ENCODE data around the gene MT1X. TPM values are rescaled to one million over a fixed set of nuclear protein-coding genes. Genes with fewer than 3 reads are reported as not detected.

The MT1X gene
- total RNA-seq, 1 donor from 2014 or later, result 11.5 TPM

DNA sequence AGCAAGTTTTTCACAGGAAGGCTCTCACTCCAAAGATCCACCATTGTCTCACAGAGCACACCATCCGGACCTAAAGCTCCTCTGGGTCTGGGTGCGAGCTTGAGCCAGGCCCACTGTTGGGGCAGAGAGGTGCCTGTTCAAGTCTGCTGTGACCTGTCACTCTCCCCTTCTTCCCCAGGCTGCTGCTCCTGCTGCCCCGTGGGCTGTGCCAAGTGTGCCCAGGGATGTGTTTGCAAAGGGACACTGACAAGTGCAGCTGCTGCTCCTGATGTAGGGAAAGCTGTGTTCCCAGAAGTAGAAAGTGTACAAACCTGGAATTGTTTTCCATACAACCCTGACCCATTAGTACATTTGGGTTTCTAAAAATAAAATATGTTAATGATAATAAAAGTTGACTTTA, 4.8 kb upstream of the MT1X start:
- Histone ChIP-seq H3K27ac (ENCODE audit: low read depth, low read length) (no peak overlapping the region), H3K4me1 (ENCODE audit: control insufficient read depth in 3 of 3, insufficient read depth in 3 of 3, low read length in 3 of 3) (peaks cover 18 to 40% (median 39%) of the 10 kb centered on the region in 3 donors), H3K9me3 (ENCODE audit: control insufficient read depth in 3 of 3, low read length in 3 of 3) (no peaks in the 10 kb centered on the region), H3K36me3 (ENCODE audit: control insufficient read depth in 3 of 3, insufficient read depth in 3 of 3, low read length in 3 of 3) (no peaks in the 10 kb centered on the region), H3K27me3 (ENCODE audit: control insufficient read depth in 3 of 3, insufficient read depth in 3 of 3, low read length in 3 of 3) (peaks cover 7 to 9% (median 8%) of the 10 kb centered on the region in 3 donors), H3K4me3 (ENCODE audit: low read length in 3 of 3) (no peak overlapping the region), H3K9ac (ENCODE audit: low read depth in 1 of 3, low read length in 3 of 3) (no peak overlapping the region)

DNA sequence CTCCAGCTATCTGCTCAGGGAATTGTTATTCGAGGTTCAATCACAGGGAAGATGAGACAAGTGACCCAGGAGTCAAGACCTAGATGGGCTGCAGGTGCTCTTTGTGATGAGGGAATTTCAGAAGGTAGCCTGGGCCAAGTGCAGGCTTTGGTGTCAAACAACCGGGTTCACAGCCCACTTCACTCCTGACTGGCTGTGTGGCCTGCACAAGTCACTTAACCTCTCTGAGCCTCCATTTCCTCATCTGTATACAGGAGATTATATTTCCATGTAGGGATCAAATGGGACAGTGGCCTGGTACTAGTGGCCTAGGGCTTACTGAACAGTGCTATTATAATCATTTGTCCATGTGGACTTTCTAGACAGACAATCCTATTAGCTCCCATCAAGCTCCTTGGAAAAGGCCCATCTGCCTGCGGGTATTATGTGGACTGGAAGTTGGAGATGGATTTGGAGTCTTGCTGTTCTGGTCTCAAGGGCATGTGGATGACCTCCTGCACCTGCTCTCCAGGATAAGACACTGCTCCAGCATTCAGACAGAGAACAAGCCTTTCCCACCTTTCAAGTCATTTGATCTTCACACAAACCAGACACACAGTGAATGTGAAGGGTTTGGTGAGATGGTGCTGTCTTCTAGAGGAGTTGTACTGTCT, 3.1 kb upstream of the MT1X start:
- Histone ChIP-seq H3K27ac (ENCODE audit: low read depth, low read length) (peak overlapping the region; percentile 40), H3K36me3 (ENCODE audit: control insufficient read depth in 3 of 3, insufficient read depth in 3 of 3, low read length in 3 of 3) (peaks cover 0 to 9% (median 0%) of the 10 kb centered on the region in 3 donors), H3K9ac (ENCODE audit: low read depth in 1 of 3, low read length in 3 of 3) (no peak overlapping the region), H3K27me3 (ENCODE audit: control insufficient read depth in 3 of 3, insufficient read depth in 3 of 3, low read length in 3 of 3) (peaks cover 7 to 9% (median 8%) of the 10 kb centered on the region in 3 donors), H3K4me3 (ENCODE audit: low read length in 3 of 3) (no peak overlapping the region), H3K9me3 (ENCODE audit: control insufficient read depth in 3 of 3, low read length in 3 of 3) (no peaks in the 10 kb centered on the region), H3K4me1 (ENCODE audit: control insufficient read depth in 3 of 3, insufficient read depth in 3 of 3, low read length in 3 of 3) (peaks cover 34 to 56% (median 52%) of the 10 kb centered on the region in 3 donors)

DNA sequence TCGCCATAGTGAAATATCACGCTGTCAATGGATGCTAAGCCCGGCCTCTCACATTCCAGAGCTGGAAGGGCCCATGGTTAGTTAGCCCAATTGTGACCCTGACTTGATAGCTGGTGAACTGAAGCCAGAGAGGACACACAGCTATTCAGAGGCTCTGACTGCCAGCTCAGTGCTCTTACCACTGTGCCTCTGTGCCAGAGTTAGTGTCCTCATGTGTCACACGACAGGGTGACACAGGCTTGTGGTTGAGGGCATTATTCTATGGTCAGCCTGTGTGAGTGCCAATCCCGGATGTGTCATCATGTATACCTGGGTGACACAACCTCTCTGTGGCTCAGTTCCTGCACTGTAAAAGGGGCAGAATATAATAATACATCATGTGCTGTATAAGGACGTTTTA, 2.5 kb upstream of the MT1X start:
- Histone ChIP-seq H3K27ac (ENCODE audit: low read depth, low read length) (peak overlapping the region; percentile 40), H3K27me3 (ENCODE audit: control insufficient read depth in 3 of 3, insufficient read depth in 3 of 3, low read length in 3 of 3) (peaks cover 7 to 9% (median 8%) of the 10 kb centered on the region in 3 donors), H3K9me3 (ENCODE audit: control insufficient read depth in 3 of 3, low read length in 3 of 3) (no peaks in the 10 kb centered on the region), H3K9ac (ENCODE audit: low read depth in 1 of 3, low read length in 3 of 3) (peak overlapping the region in 1 of 3 donors; percentile 34), H3K4me1 (ENCODE audit: control insufficient read depth in 3 of 3, insufficient read depth in 3 of 3, low read length in 3 of 3) (peaks cover 40 to 61% (median 58%) of the 10 kb centered on the region in 3 donors), H3K36me3 (ENCODE audit: control insufficient read depth in 3 of 3, insufficient read depth in 3 of 3, low read length in 3 of 3) (peaks cover 0 to 9% (median 0%) of the 10 kb centered on the region in 3 donors), H3K4me3 (ENCODE audit: low read length in 3 of 3) (no peak overlapping the region)

DNA sequence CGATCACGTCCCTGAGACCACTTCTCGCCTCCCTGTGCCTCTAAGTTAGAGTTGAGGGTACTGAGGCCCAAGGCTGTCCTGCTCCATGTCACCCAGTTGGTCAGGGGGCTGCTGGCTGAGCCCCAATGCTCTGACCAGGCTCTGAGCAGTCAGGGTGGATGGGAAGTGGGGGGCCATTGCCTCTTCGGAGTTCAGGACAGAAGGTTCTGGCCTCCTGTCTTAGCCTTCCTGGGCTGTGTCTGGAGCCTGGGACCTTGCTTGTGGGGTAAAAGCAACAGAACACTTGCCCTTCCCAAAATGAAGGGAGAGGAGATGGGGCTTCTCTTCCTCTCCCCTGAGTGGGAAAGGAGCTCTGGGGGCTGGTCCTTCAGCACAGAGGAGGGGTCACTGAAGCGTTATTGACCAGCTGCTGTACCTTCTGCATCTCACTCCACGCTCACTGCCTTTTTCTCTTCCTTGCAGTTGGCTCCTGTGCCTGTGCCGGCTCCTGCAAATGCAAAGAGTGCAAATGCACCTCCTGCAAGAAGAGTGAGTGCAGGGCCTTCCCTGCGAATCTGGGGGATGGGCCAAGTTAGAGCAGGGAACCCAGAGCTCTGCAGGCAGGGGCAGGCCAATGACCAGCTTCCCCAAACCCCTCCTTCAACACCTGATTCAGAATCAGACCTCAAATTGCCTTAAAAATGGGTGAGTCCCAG, 580 bp downstream of the MT1X start:
- H3K4me3 ChIP-seq (ENCODE audit: low read length in 3 of 3), result peak overlapping the region; percentile 90 to 97 (median 95)
- H3K4me1 ChIP-seq (ENCODE audit: control insufficient read depth in 3 of 3, insufficient read depth in 3 of 3, low read length in 3 of 3), result peaks cover 51 to 77% (median 70%) of the 10 kb centered on the region in 3 donors
- H3K9me3 ChIP-seq (ENCODE audit: control insufficient read depth in 3 of 3, low read length in 3 of 3), result no peaks in the 10 kb centered on the region
- peak overlapping the region; percentile 87 for H3K27ac ChIP-seq (ENCODE audit: low read depth, low read length)
- H3K36me3 ChIP-seq (ENCODE audit: control insufficient read depth in 3 of 3, insufficient read depth in 3 of 3, low read length in 3 of 3), result peaks cover 0 to 9% (median 0%) of the 10 kb centered on the region in 3 donors
- peak overlapping the region; percentile 95 to 99 (median 95) for H3K9ac ChIP-seq (ENCODE audit: low read depth in 1 of 3, low read length in 3 of 3)
- H3K27me3 ChIP-seq (ENCODE audit: control insufficient read depth in 3 of 3, insufficient read depth in 3 of 3, low read length in 3 of 3), result no peaks in the 10 kb centered on the region

DNA sequence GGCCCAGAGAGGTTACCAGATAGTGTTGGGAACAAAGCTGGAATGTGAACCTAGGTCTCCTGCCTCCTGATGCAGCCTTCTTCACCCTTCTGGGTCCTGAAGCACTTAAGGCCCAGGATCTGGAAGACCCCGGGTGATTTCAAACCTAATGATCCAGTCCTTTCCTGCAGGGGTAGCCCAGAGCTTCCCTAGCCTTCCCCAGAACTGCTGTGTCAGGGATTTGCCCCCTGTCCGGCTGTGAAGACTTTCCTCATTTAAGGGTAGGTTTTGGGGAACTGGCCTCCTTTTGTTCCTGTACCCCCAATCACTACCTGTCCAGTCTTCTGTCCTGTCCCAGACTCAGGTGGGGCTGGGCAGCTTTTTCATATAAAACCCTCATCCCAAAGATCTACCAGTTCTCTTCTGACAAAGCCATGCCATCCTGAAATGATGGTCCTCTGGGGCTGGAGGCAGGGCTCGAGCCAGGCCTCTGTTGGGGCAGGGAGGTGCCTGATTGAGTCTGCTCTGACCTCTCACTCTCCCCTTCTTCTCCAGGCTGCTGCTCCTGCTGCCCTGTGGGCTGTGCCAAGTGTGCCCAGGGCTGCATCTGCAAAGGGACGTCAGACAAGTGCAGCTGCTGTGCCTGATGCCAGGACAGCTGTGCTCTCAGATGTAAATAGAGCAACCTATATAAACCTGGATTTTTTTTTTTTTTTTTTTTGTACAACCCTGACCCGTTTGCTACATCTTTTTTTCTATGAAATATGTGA, 1.3 kb downstream of the MT1X start:
- peaks cover 51 to 76% (median 70%) of the 10 kb centered on the region in 3 donors for H3K4me1 ChIP-seq (ENCODE audit: control insufficient read depth in 3 of 3, insufficient read depth in 3 of 3, low read length in 3 of 3)
- H3K36me3 ChIP-seq (ENCODE audit: control insufficient read depth in 3 of 3, insufficient read depth in 3 of 3, low read length in 3 of 3), result peaks cover 0 to 9% (median 0%) of the 10 kb centered on the region in 3 donors
- H3K9me3 ChIP-seq (ENCODE audit: control insufficient read depth in 3 of 3, low read length in 3 of 3), result no peaks in the 10 kb centered on the region
- H3K4me3 ChIP-seq (ENCODE audit: low read length in 3 of 3), result peak overlapping the region; percentile 90 to 97 (median 95)
- peak overlapping the region; percentile 87 for H3K27ac ChIP-seq (ENCODE audit: low read depth, low read length)
- peak overlapping the region; percentile 95 to 99 (median 95) for H3K9ac ChIP-seq (ENCODE audit: low read depth in 1 of 3, low read length in 3 of 3)
- no peaks in the 10 kb centered on the region for H3K27me3 ChIP-seq (ENCODE audit: control insufficient read depth in 3 of 3, insufficient read depth in 3 of 3, low read length in 3 of 3)

DNA sequence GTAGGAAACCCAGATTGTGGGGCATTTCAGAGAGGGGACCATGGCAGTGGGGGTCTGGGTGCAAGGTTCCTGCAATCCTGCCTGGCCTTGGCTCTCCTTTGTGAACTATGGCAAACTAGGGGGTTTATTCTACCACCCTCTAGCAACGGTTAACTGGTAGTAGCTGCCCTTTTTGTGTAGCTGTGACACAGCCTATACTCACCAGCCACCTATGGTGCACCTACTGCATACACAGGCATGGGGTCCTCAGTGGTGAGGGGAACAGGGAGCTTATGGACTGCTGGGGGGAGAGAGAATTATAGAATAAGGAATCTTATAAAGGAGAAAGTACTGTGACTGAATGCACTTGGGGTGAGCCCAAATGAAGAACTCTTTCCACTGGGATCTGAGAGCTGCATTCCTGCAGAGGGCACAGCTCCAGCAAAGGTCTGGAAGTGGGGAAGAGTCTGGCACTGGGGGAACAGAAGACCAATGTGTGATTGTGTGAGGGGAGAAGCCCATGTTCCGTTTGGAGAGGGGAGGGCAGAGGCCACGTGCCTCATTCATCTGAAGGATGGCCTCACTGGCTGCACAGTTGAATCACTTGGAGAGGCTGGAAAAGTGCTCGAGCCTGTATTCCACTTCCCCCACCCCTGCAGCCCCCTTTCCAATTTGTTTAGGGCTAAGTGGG, 2.1 kb downstream of the MT1X start:
- Histone ChIP-seq H3K4me1 (ENCODE audit: control insufficient read depth in 3 of 3, insufficient read depth in 3 of 3, low read length in 3 of 3) (peaks cover 49 to 68% (median 63%) of the 10 kb centered on the region in 3 donors), H3K9me3 (ENCODE audit: control insufficient read depth in 3 of 3, low read length in 3 of 3) (no peaks in the 10 kb centered on the region), H3K9ac (ENCODE audit: low read depth in 1 of 3, low read length in 3 of 3) (peak overlapping the region; percentile 95 to 99 (median 95)), H3K4me3 (ENCODE audit: low read length in 3 of 3) (peak overlapping the region; percentile 90 to 97 (median 95)), H3K36me3 (ENCODE audit: control insufficient read depth in 3 of 3, insufficient read depth in 3 of 3, low read length in 3 of 3) (peaks cover 0 to 9% (median 0%) of the 10 kb centered on the region in 3 donors), H3K27ac (ENCODE audit: low read depth, low read length) (peak overlapping the region; percentile 81), H3K27me3 (ENCODE audit: control insufficient read depth in 3 of 3, insufficient read depth in 3 of 3, low read length in 3 of 3) (no peaks in the 10 kb centered on the region)

DNA sequence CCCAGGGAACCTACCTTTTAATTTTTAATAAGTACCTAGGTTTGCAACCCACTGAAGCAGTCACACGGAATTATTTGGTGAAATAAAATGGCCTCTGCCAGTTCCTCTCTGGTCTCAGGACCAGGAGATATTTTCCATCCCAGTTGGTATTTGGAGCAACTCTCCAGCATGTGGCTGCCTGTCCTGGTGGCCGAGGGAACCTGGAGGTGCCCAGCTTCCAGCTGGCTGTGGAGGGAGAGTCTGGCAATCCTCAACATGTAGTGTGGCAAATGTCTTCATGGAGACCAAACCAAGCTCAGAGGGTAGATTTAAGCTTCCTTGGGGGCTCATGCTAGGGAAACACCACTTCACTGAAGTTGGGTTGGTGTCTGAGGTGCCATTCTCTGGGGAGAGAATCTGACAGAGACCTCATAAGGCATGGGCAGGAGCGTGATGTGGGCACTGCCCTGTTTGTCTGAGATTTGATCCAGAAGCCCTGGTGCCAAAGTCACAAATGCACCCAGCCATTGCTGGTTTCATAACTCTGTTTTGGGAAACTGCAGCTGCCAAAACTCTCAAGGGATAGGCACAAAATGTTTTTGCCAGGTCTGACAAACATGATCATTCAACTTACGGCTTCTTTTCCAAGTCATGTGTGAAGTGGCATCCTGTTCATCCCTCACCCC, 2.8 kb downstream of the MT1X start:
- Histone ChIP-seq H3K27ac (ENCODE audit: low read depth, low read length) (peak overlapping the region; percentile 81), H3K9me3 (ENCODE audit: control insufficient read depth in 3 of 3, low read length in 3 of 3) (no peaks in the 10 kb centered on the region), H3K36me3 (ENCODE audit: control insufficient read depth in 3 of 3, insufficient read depth in 3 of 3, low read length in 3 of 3) (peaks cover 0 to 9% (median 0%) of the 10 kb centered on the region in 3 donors), H3K4me1 (ENCODE audit: control insufficient read depth in 3 of 3, insufficient read depth in 3 of 3, low read length in 3 of 3) (peaks cover 43 to 62% (median 57%) of the 10 kb centered on the region in 3 donors), H3K9ac (ENCODE audit: low read depth in 1 of 3, low read length in 3 of 3) (peak overlapping the region; percentile 95 to 99 (median 95)), H3K27me3 (ENCODE audit: control insufficient read depth in 3 of 3, insufficient read depth in 3 of 3, low read length in 3 of 3) (no peaks in the 10 kb centered on the region), H3K4me3 (ENCODE audit: low read length in 3 of 3) (peak overlapping the region in 2 of 3 donors; percentile 95 to 97)

DNA sequence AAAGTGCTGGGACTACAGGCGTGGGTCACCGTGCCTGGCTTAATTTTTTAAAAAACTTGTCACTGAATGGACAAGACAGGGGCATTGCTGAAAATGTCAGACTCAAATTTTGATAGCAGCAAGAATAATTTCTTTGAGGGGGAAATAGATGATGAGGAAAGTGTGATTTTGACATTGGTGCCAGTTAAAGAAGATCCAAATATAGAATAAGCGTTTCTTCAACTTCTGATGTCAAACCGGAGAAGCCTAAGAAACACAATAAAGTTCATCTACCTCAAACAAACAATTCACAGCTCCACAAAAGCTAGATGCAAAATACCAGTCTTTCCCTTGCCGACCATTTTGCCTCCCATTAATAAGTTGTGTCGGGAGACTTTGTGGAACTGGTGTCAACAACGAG, 4.5 kb downstream of the MT1X start:
- Histone ChIP-seq H3K4me3 (ENCODE audit: low read length in 3 of 3) (no peak overlapping the region), H3K27me3 (ENCODE audit: control insufficient read depth in 3 of 3, insufficient read depth in 3 of 3, low read length in 3 of 3) (no peaks in the 10 kb centered on the region), H3K9me3 (ENCODE audit: control insufficient read depth in 3 of 3, low read length in 3 of 3) (no peaks in the 10 kb centered on the region), H3K4me1 (ENCODE audit: control insufficient read depth in 3 of 3, insufficient read depth in 3 of 3, low read length in 3 of 3) (peaks cover 40 to 47% (median 45%) of the 10 kb centered on the region in 3 donors), H3K36me3 (ENCODE audit: control insufficient read depth in 3 of 3, insufficient read depth in 3 of 3, low read length in 3 of 3) (peaks cover 0 to 9% (median 0%) of the 10 kb centered on the region in 3 donors), H3K9ac (ENCODE audit: low read depth in 1 of 3, low read length in 3 of 3) (no peak overlapping the region), H3K27ac (ENCODE audit: low read depth, low read length) (no peak overlapping the region)

DNA sequence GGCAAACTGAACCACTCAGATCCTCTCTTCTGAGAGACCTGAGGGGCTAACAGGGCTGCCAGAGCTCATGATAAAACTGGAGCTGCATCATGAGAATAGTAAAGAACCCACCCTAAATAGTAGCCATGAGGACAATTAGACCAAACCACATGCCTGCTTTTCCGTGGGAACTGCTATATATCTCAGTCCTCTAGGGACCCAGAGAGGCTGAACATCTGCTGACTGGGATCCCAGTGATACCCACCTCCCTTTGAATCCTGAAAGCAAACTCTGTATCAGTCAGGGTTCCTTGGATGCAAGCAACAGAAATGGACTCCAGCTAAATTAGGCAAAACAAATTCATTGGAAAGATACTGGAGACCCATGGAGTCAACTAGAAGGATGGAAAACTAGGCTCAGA, 6.5 kb downstream of the MT1X start:
- no peaks in the 10 kb centered on the region for H3K36me3 ChIP-seq (ENCODE audit: control insufficient read depth in 3 of 3, insufficient read depth in 3 of 3, low read length in 3 of 3)
- no peak overlapping the region for H3K9ac ChIP-seq (ENCODE audit: low read depth in 1 of 3, low read length in 3 of 3)
- no peaks in the 10 kb centered on the region for H3K27me3 ChIP-seq (ENCODE audit: control insufficient read depth in 3 of 3, insufficient read depth in 3 of 3, low read length in 3 of 3)
- H3K4me3 ChIP-seq (ENCODE audit: low read length in 3 of 3), result no peak overlapping the region
- H3K9me3 ChIP-seq (ENCODE audit: control insufficient read depth in 3 of 3, low read length in 3 of 3), result no peaks in the 10 kb centered on the region
- peaks cover 27 to 44% (median 33%) of the 10 kb centered on the region in 3 donors for H3K4me1 ChIP-seq (ENCODE audit: control insufficient read depth in 3 of 3, insufficient read depth in 3 of 3, low read length in 3 of 3)
- no peak overlapping the region for H3K27ac ChIP-seq (ENCODE audit: low read depth, low read length)
